Activated CD4-positive, alpha-beta memory T cell treated with anti-CD3 and anti-CD28 coated beads, Interleukin-2, amount 10 ng/mL, durations not matched to agents 7 days and 5 days (primary cell): ENCODE measurements around the gene DSE. TPM values are rescaled to one million over a fixed set of nuclear protein-coding genes. Genes with fewer than 3 reads are reported as not detected.
A peak's percentile ranks its signal among the peaks of the same experiment; 100 is the strongest.

Source experiments
- CTCF ChIA-PET: fragments of 350-600 bp; sonication (Branson Sonifier 250); formaldehyde crosslinking; loops from one replicate; lab custom pipeline; 2021; ENCODE audit warnings: antibody characterized with exemption, inconsistent platforms; lab: Charles Lee
- POLR2A ChIA-PET: fragments of 350-600 bp; sonication (Branson Sonifier 250); formaldehyde crosslinking; loops from one replicate; lab custom pipeline; 2021; ENCODE audit warnings: antibody characterized with exemption; lab: Charles Lee
- DNase-seq: peaks from one replicate; pipeline ENCODE4 v3.0.0-alpha.2; 2020
- H3K27ac Mint-ChIP-seq: one replicate; pipeline ENCODE4 v1.8.0; 2021; ENCODE audit warnings: mild to moderate bottlenecking, mixed read lengths
- H3K27me3 Mint-ChIP-seq: one replicate; pipeline ENCODE4 v1.8.0; 2021; ENCODE audit warnings: mixed read lengths
- H3K36me3 Mint-ChIP-seq: one replicate; pipeline ENCODE4 v1.8.0; 2021; ENCODE audit warnings: low read depth, mixed read lengths
- H3K4me1 Mint-ChIP-seq: one replicate; pipeline ENCODE4 v1.8.0; 2021; ENCODE audit warnings: mixed read lengths
- H3K4me3 Mint-ChIP-seq: one replicate; pipeline ENCODE4 v1.8.0; 2021; ENCODE audit warnings: mild to moderate bottlenecking, mixed read lengths
- H3K9me3 Mint-ChIP-seq: one replicate; pipeline ENCODE4 v1.8.0; 2021; ENCODE audit warnings: mixed read lengths
- total RNA-seq, 2 experiments: library from RNA; stranded (reverse); gene quantifications; one replicate each; pipeline ENCODE4 v1.2.3, GENCODE V29; 2021

DSE gene
- total RNA-seq, 2 experiments from 2014 or later: 5.1 to 7.5 TPM

- DNase-seq: no peak
- no peaks in the 10 kb centered on the region for H3K4me1 Mint-ChIP-seq
- H3K4me3 Mint-ChIP-seq: no peak overlapping the region
- H3K9me3 Mint-ChIP-seq: no peaks in the 10 kb centered on the region
- H3K36me3 Mint-ChIP-seq: no peaks in the 10 kb centered on the region
- POLR2A ChIA-PET: no interaction called here
- peaks cover 2% of the 10 kb centered on the region for H3K27me3 Mint-ChIP-seq
- no peak overlapping the region for H3K27ac Mint-ChIP-seq
- CTCF ChIA-PET: interaction anchor here (1.3 kb wide), 1 partner anchor 101 kb away, joined by 4 read pairs; no protein-coding TSS in a partner anchor
Observed at GRCh38 chr6:116433206-116433712, 62.5 kb downstream of the DSE start.

GRCh38 chr6:116434056-116434725 is 63.4 kb downstream of the DSE start:
- Mint-ChIP-seq H3K4me3 (no peak overlapping the region), H3K27me3 (peaks cover 3% of the 10 kb centered on the region), H3K36me3 (no peaks in the 10 kb centered on the region), H3K4me1 (no peaks in the 10 kb centered on the region), H3K27ac (no peak overlapping the region), H3K9me3 (no peaks in the 10 kb centered on the region)
- ChIA-PET CTCF (interaction anchor here (0.7 to 1.3 kb wide), 2 partner anchors 11 to 100 kb away, joined by 3 to 4 read pairs; no protein-coding TSS in a partner anchor), POLR2A (no interaction called here)
- DNase-seq: no peak

- H3K4me1 Mint-ChIP-seq: peaks cover 3% of the 10 kb centered on the region
- CTCF ChIA-PET: no interaction called here
- POLR2A ChIA-PET: no interaction called here
- no peak overlapping the region for H3K27ac Mint-ChIP-seq
- no peaks in the 10 kb centered on the region for H3K9me3 Mint-ChIP-seq
- no peaks in the 10 kb centered on the region for H3K36me3 Mint-ChIP-seq
- H3K27me3 Mint-ChIP-seq: peaks cover 11% of the 10 kb centered on the region
- no peak for DNase-seq
- no peak overlapping the region for H3K4me3 Mint-ChIP-seq
Observed at GRCh38 chr6:116436586-116436985, 65.8 kb downstream of the DSE start.

GRCh38 chr6:116437656-116438055 is 66.9 kb downstream of the DSE start:
- H3K27ac Mint-ChIP-seq: no peak overlapping the region
- POLR2A ChIA-PET: no interaction called here
- H3K4me1 Mint-ChIP-seq: peaks cover 3% of the 10 kb centered on the region
- peaks cover 18% of the 10 kb centered on the region for H3K27me3 Mint-ChIP-seq
- no peak overlapping the region for H3K4me3 Mint-ChIP-seq
- CTCF ChIA-PET: interaction anchor here (0.7 kb wide), 1 partner anchor 150 kb away, joined by 3 read pairs; no protein-coding TSS in a partner anchor
- no peaks in the 10 kb centered on the region for H3K9me3 Mint-ChIP-seq
- no peaks in the 10 kb centered on the region for H3K36me3 Mint-ChIP-seq
- DNase-seq: no peak

- Mint-ChIP-seq H3K36me3 (no peaks in the 10 kb centered on the region), H3K4me1 (peaks cover 3% of the 10 kb centered on the region), H3K4me3 (no peak overlapping the region), H3K27ac (no peak overlapping the region), H3K9me3 (no peaks in the 10 kb centered on the region), H3K27me3 (peaks cover 18% of the 10 kb centered on the region)
- ChIA-PET POLR2A (no interaction called here), CTCF (no interaction called here)
- no peak for DNase-seq
Observed at GRCh38 chr6:116438590-116439448, 68.1 kb downstream of the DSE start.

GRCh38 chr6:116439522-116440051 is 68.8 kb downstream of the DSE start:
- ChIA-PET CTCF (interaction anchor here (1.0 to 1.3 kb wide), 2 partner anchors 95 to 171 kb away, joined by 3 read pairs; no protein-coding TSS in a partner anchor), POLR2A (no interaction called here)
- no peaks in the 10 kb centered on the region for H3K36me3 Mint-ChIP-seq
- H3K27ac Mint-ChIP-seq: no peak overlapping the region
- H3K4me1 Mint-ChIP-seq: peaks cover 7% of the 10 kb centered on the region
- no peak for DNase-seq
- no peaks in the 10 kb centered on the region for H3K9me3 Mint-ChIP-seq
- H3K4me3 Mint-ChIP-seq: no peak overlapping the region
- H3K27me3 Mint-ChIP-seq: peaks cover 18% of the 10 kb centered on the region

GRCh38 chr6:116443105-116443504 is 72.4 kb downstream of the DSE start:
- no peak for DNase-seq
- ChIA-PET POLR2A (no interaction called here), CTCF (no interaction called here)
- Mint-ChIP-seq H3K9me3 (no peaks in the 10 kb centered on the region), H3K4me3 (no peak overlapping the region), H3K27me3 (peaks cover 22% of the 10 kb centered on the region), H3K36me3 (no peaks in the 10 kb centered on the region), H3K27ac (no peak overlapping the region), H3K4me1 (peaks cover 29% of the 10 kb centered on the region)

- ChIA-PET CTCF (interaction anchor here (0.7 to 2.0 kb wide), 6 partner anchors 14 to 89 kb away, joined by 3 to 7 read pairs (median 3); partner anchors contain the start of gene CALHM6), POLR2A (no interaction called here)
- H3K27me3 Mint-ChIP-seq: peaks cover 22% of the 10 kb centered on the region
- no peak overlapping the region for H3K4me3 Mint-ChIP-seq
- peaks cover 29% of the 10 kb centered on the region for H3K4me1 Mint-ChIP-seq
- no peaks in the 10 kb centered on the region for H3K9me3 Mint-ChIP-seq
- no peak overlapping the region for H3K27ac Mint-ChIP-seq
- no peak for DNase-seq
- H3K36me3 Mint-ChIP-seq: no peaks in the 10 kb centered on the region
Observed at GRCh38 chr6:116444092-116444491, 73.3 kb downstream of the DSE start.

- Mint-ChIP-seq H3K27ac (no peak overlapping the region), H3K36me3 (no peaks in the 10 kb centered on the region), H3K27me3 (peaks cover 25% of the 10 kb centered on the region), H3K9me3 (no peaks in the 10 kb centered on the region), H3K4me3 (no peak overlapping the region), H3K4me1 (peaks cover 27% of the 10 kb centered on the region)
- no peak for DNase-seq
- CTCF ChIA-PET: interaction anchor here (0.7 to 2.0 kb wide), 7 partner anchors 13 to 89 kb away, joined by 3 to 7 read pairs (median 3); partner anchors contain the start of gene CALHM6
- POLR2A ChIA-PET: no interaction called here
Observed at GRCh38 chr6:116444575-116444974, 73.8 kb downstream of the DSE start.

- DNase-seq: peak; percentile 34
- Mint-ChIP-seq H3K4me1 (peaks cover 27% of the 10 kb centered on the region), H3K27ac (no peak overlapping the region), H3K36me3 (no peaks in the 10 kb centered on the region), H3K4me3 (no peak overlapping the region), H3K27me3 (peaks cover 26% of the 10 kb centered on the region), H3K9me3 (no peaks in the 10 kb centered on the region)
- CTCF ChIA-PET: interaction anchor here (0.9 to 2.0 kb wide), 8 partner anchors 13 to 157 kb away, joined by 3 to 6 read pairs (median 3); partner anchors contain the start of gene CALHM6
- POLR2A ChIA-PET: interaction anchor here (0.8 kb wide), 1 partner anchor 56 kb away, joined by 3 read pairs; no protein-coding TSS in a partner anchor
Observed at GRCh38 chr6:116445102-116445501, 74.4 kb downstream of the DSE start.

- POLR2A ChIA-PET: no interaction called here
- CTCF ChIA-PET: interaction anchor here (0.7 to 1.4 kb wide), 5 partner anchors 23 to 168 kb away, joined by 3 to 6 read pairs (median 4); no protein-coding TSS in a partner anchor
- Mint-ChIP-seq H3K4me3 (no peak overlapping the region), H3K27me3 (peaks cover 24% of the 10 kb centered on the region), H3K9me3 (no peaks in the 10 kb centered on the region), H3K36me3 (no peaks in the 10 kb centered on the region), H3K27ac (no peak overlapping the region), H3K4me1 (peaks cover 39% of the 10 kb centered on the region)
- DNase-seq: no peak
Observed at GRCh38 chr6:116446399-116446798, 75.7 kb downstream of the DSE start.

GRCh38 chr6:116447052-116447451 is 76.3 kb downstream of the DSE start:
- DNase-seq: no peak
- H3K27me3 Mint-ChIP-seq: peaks cover 22% of the 10 kb centered on the region
- no peak overlapping the region for H3K4me3 Mint-ChIP-seq
- no peak overlapping the region for H3K27ac Mint-ChIP-seq
- no peaks in the 10 kb centered on the region for H3K36me3 Mint-ChIP-seq
- CTCF ChIA-PET: interaction anchor here (1.1 kb wide), 1 partner anchor 114 kb away, joined by 3 read pairs; no protein-coding TSS in a partner anchor
- H3K4me1 Mint-ChIP-seq: peaks cover 41% of the 10 kb centered on the region
- H3K9me3 Mint-ChIP-seq: no peaks in the 10 kb centered on the region
- POLR2A ChIA-PET: no interaction called here
